Muscle layer of duodenum (tissue), 2 donors: ENCODE data around the gene CXCL17.

Source experiments
- H3K27ac ChIP-seq: one replicate; pipeline ENCODE4 v1.7.0; 2013; ENCODE audit warnings: mild to moderate bottlenecking, low read length
- H3K27me3 ChIP-seq: one replicate; pipeline ENCODE4 v1.7.0; 2013; ENCODE audit warnings: low read depth, mild to moderate bottlenecking, control low read depth, low read length
- H3K36me3 ChIP-seq, 2 donors: one replicate each; pipeline ENCODE4 v1.7.0; 2013; ENCODE audit warnings: low read length in 2 of 2, control low read depth in 1 of 2, mild to moderate bottlenecking in 1 of 2; ENCODE audit not compliant: insufficient read depth in 2 of 2, control insufficient read depth in 1 of 2
- H3K4me1 ChIP-seq, 2 donors: one replicate each; pipeline ENCODE4 v1.7.0; 2013; ENCODE audit warnings: low read length in 2 of 2, mild to moderate bottlenecking in 2 of 2, control low read depth in 1 of 2, moderate library complexity in 1 of 2; ENCODE audit not compliant: insufficient read depth in 2 of 2, control insufficient read depth in 1 of 2
- H3K4me3 ChIP-seq, 2 donors: one replicate each; pipeline ENCODE4 v1.7.0; 2013; ENCODE audit warnings: low read length in 2 of 2, low read depth in 1 of 2, mild to moderate bottlenecking in 1 of 2
- H3K9me3 ChIP-seq, 2 donors: one replicate each; pipeline ENCODE4 v1.7.0; 2013; ENCODE audit warnings: low read length in 2 of 2, control low read depth in 1 of 2, mild to moderate bottlenecking in 1 of 2; ENCODE audit not compliant: control insufficient read depth in 1 of 2
- donor health status: healthy.

Gene CXCL17

DNA sequence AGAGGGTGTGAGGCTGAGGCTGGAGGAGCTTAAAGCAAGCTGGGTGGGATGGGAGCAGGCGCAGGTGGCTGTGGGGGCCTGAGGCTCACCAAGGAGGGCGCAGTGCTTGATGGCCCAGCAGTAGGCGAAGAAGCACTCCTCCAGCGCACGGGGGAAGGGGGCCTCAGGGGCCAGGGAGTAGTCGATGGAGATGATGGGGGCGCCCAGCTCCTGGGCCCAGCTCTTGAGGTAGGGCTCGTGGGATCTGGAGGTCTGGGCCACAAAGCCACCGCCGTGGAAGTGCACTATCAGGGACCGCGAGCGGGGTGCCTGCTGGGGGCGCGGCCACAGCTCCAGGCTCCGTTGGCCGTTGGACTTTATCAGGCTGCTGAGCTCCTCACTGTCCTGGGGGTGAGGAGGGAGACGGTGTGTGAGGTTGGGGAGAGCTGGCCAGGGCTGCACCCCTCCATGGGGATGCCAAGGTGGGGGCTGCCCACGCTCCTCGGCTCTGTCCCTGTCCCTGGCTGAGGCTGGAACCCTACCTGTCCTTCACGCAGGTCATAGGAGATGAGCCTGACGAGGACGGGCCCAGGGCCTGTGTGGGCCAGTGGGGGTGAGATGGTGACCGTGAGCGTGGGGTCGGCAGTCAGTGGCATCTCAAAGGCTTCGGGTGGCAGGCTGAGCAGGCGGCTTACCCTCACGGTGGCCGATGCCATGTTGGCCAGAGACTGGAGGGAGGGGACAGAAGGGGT, 35.5 kb downstream of the CXCL17 start:
- peaks cover 0 to 11% of the 10 kb centered on the region in 2 donors for H3K4me1 ChIP-seq
- no peak overlapping the region for H3K27ac ChIP-seq
- H3K36me3 ChIP-seq, result peaks cover 0 to 10% of the 10 kb centered on the region in 2 donors
- H3K9me3 ChIP-seq, result no peaks in the 10 kb centered on the region
- no peaks in the 10 kb centered on the region for H3K27me3 ChIP-seq
- H3K4me3 ChIP-seq, result no peak overlapping the region

DNA sequence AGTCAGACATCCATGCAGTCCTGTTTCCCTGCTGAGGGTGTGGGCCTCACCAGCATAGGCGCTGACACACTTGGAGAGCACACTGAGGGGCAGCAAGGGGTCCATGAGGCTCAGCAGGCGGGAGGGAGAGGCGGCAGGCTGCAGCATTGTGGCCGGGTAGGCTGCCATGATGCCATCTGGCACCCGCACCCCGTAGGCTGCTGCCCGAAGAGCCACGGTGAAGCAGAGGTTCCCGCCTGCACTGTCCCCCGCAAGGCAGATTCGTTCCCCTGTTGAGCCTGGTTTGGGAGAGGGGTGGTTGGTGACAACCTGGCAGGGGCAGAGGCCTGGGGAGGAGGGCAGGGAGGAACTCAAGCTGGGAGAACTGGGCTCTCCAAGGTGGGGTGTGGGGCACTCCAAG, 36.6 kb downstream of the CXCL17 start:
- no peaks in the 10 kb centered on the region for H3K27me3 ChIP-seq
- H3K9me3 ChIP-seq, result no peaks in the 10 kb centered on the region
- H3K4me3 ChIP-seq, result no peak overlapping the region
- H3K36me3 ChIP-seq, result peaks cover 0 to 10% of the 10 kb centered on the region in 2 donors
- no peak overlapping the region for H3K27ac ChIP-seq
- peaks cover 0 to 16% of the 10 kb centered on the region in 2 donors for H3K4me1 ChIP-seq

GRCh38 chr19:42403586-42403985, 39.2 kb downstream of the CXCL17 start:
- H3K36me3 ChIP-seq, result peaks cover 0 to 4% of the 10 kb centered on the region in 2 donors
- peaks cover 0 to 15% of the 10 kb centered on the region in 2 donors for H3K4me1 ChIP-seq
- H3K27ac ChIP-seq, result no peak overlapping the region
- no peaks in the 10 kb centered on the region for H3K9me3 ChIP-seq
- H3K27me3 ChIP-seq, result no peaks in the 10 kb centered on the region
- H3K4me3 ChIP-seq, result no peak overlapping the region

DNA sequence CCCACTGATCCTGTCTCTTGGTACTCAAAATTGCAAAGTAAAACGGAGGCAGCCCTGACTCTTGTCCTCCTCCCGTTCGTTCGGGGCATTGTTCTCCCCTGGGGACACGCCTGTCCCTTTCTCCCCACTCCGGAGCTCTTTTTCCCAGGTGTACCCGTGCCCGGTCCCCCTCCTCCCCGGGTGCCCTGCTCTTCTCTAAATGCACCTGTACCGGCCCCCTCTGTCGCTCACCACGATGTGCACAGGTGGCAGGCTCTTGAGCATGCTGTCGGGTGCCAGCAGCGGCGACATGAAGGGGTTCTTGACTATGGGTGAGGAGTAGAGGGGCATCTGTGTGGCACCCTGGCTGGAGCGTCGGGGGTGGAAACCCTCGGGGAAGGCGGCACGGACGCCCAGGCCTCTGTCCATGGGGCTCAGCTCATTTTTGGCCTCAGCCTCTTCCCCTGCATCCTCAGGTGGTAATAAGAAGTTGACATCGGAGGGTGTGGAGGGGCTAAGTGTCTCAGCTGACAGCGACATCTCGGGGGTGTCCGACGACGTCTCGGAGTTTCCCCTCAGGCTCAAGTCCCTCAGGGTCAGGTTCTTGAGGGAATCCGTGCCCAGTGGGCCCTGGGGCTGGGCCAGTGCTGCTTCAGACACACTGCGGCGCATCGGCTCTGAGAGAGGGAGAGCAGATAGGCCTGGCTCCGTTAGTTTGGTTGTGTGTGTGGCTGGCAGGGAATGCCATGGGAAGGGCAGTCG, 40.2 kb downstream of the CXCL17 start:
- Histone ChIP-seq H3K9me3 (no peaks in the 10 kb centered on the region), H3K27me3 (no peaks in the 10 kb centered on the region), H3K27ac (no peak overlapping the region), H3K4me3 (peak overlapping the region in 1 of 2 donors; percentile 61), H3K36me3 (peaks cover 0 to 4% of the 10 kb centered on the region in 2 donors), H3K4me1 (peaks cover 4 to 20% of the 10 kb centered on the region in 2 donors)

DNA sequence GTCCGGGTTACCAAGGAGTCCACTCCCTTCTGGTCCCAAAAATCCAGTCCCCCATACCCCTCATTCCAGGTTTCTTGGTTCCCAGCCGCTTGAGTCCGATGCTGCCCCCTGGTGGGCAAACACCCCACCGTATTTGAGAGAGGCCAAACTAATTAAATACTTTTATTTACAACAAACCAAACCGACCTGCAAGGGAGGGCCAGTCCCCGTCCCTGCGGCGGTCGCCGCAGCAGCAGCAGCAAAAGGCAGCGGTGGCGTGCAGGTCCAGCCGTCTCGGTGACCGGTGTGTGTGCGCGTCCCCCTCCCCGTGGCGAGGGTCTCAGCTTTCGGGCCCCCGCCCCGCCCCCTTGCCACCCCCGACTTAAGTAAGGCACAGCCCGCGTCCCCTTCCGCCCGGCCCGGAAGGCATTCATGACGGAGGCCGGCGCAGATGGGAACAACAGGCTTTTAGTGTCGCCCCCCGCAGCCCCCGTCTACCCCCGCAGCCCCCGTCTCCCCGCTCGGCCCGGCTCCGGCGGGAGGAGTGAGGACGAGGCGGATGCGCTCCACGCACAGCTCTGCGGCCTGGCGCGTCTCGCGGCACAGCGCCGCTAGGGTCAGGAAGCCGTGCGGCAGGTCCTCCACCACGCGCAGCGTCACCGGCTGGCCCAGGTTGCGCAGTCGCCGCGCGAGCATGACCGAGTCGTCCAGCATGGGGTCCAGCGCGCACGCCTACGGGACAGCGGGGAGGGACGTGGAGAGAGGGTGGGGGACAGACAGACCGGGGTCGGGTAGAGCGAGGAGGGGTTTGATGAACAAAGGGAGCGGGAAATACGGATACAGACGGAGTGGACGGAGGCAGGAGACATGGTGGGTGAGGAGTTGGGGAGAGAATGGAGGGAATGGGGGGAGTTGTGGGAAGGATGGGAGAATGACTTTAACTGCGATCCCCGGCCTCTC, 41.1 kb downstream of the CXCL17 start:
- Histone ChIP-seq H3K27ac (no peak overlapping the region), H3K36me3 (peaks cover 0 to 4% of the 10 kb centered on the region in 2 donors), H3K4me3 (peak overlapping the region; percentile 53 to 61), H3K27me3 (no peaks in the 10 kb centered on the region), H3K4me1 (peaks cover 8 to 24% of the 10 kb centered on the region in 2 donors), H3K9me3 (no peaks in the 10 kb centered on the region)

DNA sequence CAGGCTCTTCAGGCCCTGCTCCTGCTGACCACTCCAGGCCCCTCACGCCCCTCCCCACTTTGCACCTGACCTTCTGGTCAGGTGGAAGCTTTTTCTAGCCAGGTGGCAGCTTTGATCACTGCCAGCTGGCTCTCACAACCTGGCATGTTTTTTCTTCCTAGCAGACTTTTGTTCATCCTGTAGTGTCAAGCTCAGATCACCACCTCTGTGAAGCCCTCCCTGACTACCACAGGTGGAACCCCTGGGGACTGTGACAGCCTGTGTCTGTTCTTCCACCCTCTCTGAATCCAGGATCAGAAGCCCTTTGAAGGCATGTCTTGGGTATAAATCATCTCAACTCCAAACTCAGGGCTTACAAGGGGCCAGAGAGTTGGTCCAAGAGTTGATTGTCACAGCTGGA, 42.3 kb downstream of the CXCL17 start:
- no peaks in the 10 kb centered on the region for H3K36me3 ChIP-seq
- H3K27ac ChIP-seq, result no peak overlapping the region
- peaks cover 8 to 33% of the 10 kb centered on the region in 2 donors for H3K4me1 ChIP-seq
- H3K4me3 ChIP-seq, result no peak overlapping the region
- no peaks in the 10 kb centered on the region for H3K27me3 ChIP-seq
- H3K9me3 ChIP-seq, result no peaks in the 10 kb centered on the region

DNA sequence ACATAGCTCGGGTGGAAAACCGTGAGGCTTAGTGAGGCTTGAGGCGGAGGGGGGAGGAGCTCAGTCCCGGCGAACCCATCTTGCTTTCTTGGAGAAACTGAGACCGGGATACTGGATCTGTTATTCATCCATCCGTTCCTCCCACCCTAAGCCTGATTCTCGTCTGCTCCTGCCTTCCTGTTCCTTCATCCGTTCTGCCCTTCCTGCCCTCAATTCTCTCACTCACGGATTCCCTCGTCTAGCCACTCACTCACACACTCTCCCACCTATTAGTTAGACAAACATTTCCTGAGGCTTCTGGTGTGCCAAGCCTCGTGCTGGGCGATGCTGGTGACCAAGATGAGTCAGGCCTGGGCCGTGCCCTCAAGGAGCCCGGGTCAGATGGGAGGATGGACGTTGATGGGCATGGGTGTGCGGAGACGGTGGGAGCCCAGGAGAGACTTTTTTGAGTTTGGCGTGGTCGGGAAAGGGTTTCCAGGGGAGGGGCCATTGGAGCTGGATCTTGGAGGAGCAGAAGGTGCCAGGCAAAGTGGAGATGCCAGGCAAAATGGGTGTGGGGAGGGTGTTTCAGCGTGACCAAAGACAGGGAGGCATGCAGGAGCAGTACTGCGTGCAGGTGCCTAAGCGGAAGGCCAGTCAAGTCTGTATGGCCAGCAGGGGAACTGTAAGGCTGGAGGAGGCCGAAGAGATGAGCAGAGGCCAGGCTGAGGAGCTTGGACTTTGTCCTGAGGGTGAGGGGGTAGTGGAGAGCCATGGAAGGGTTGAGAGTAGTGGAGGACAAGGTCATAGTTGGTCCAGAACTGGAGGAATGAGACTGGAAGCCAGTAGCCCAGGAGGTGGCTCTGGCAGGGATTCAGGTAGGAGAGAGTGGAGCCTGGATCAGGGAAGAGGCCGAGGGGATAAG, 45.2 kb downstream of the CXCL17 start:
- Histone ChIP-seq H3K4me1 (peaks cover 8 to 32% of the 10 kb centered on the region in 2 donors), H3K4me3 (peak overlapping the region; percentile 77 to 95), H3K27me3 (no peaks in the 10 kb centered on the region), H3K9me3 (no peaks in the 10 kb centered on the region), H3K27ac (peak overlapping the region; percentile 92), H3K36me3 (no peaks in the 10 kb centered on the region)

- Histone ChIP-seq H3K27ac (peak overlapping the region; percentile 92), H3K4me1 (peaks cover 8 to 26% of the 10 kb centered on the region in 2 donors), H3K9me3 (no peaks in the 10 kb centered on the region)
These were observed 46.1 kb downstream of the CXCL17 start for GRCh38 chr19:42396381-42397262.

DNA sequence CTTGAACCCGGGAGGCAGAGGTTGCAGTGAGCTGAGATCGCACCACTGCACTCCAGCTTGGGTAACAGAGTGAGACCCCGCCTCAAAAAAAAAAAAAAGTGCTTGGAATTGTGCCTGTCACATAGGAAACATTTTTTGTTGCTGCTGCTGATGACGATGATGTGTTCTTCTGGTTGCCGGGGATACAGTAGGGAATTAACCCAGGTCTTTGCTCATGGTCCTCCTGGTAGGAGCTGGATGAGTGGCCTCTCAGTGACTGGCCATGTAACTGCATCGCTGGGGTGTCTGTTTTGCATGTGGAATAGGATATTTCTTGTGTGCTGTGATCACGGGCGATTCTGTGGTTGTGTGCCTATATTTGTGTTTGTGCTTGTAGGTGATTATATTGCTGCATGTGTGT, 48.0 kb downstream of the CXCL17 start:
- H3K27ac ChIP-seq, result no peak overlapping the region
- peaks cover 4% of the 10 kb centered on the region for H3K27me3 ChIP-seq
- no peak overlapping the region for H3K4me3 ChIP-seq
- no peaks in the 10 kb centered on the region for H3K36me3 ChIP-seq
- no peaks in the 10 kb centered on the region for H3K9me3 ChIP-seq
- peaks cover 8 to 18% of the 10 kb centered on the region in 2 donors for H3K4me1 ChIP-seq

More at GRCh38 chr19:42396381-42397262, 46.1 kb downstream of the CXCL17 start:
- H3K27me3 ChIP-seq, result no peaks in the 10 kb centered on the region
- peak overlapping the region; percentile 77 to 95 for H3K4me3 ChIP-seq
- H3K36me3 ChIP-seq, result no peaks in the 10 kb centered on the region
